NCI-H1694 treated with DMSO at 0.1 percent for 48 hours (cell line): ENCODE measurements around the gene SGO1.
"Not testable (repeated sequence)": the region's sequence is repeated elsewhere in the genome, so short reads cannot be mapped to it uniquely, and the experiment has no call there.

Source experiments
- DNase-seq: peaks from one replicate; lab custom pipeline; 2025; lab: John Stamatoyannopoulos, UW

The SGO1 gene

GRCh38 chr3:20185679-20186599 lies at the start of gene SGO1:
TSS of gene SGO1 (minus strand) at chr3:20186206. CDS start at chr3:20184027, 2,179 bp downstream.
- DNase-seq = peak; percentile 58

GRCh38 chr3:20235796-20236195 lies 49.8 kb upstream of the SGO1 start:
- no peak for DNase-seq

- no peak for DNase-seq
Observed at GRCh38 chr3:20232906-20233780, 47.1 kb upstream of the SGO1 start.

GRCh38 chr3:20230954-20231353 lies 44.9 kb upstream of the SGO1 start:
- no peak for DNase-seq

GRCh38 chr3:20225769-20226168 lies 39.8 kb upstream of the SGO1 start:
- DNase-seq = peak; percentile 10

GRCh38 chr3:20222274-20222673 lies 36.3 kb upstream of the SGO1 start:
- DNase-seq = no peak

GRCh38 chr3:20218215-20218614 lies 32.2 kb upstream of the SGO1 start:
- no peak for DNase-seq

GRCh38 chr3:20215636-20216035 lies 29.6 kb upstream of the SGO1 start:
- DNase-seq = no peak

GRCh38 chr3:20213491-20213890 lies 27.5 kb upstream of the SGO1 start:
- DNase-seq = not testable (repeated sequence)

- not testable (repeated sequence) for DNase-seq
Observed at GRCh38 chr3:20207945-20208344, 21.9 kb upstream of the SGO1 start.

- DNase-seq = not testable (repeated sequence)
Observed at GRCh38 chr3:20205898-20206297, 19.9 kb upstream of the SGO1 start.

GRCh38 chr3:20201143-20201542 lies 15.1 kb upstream of the SGO1 start:
- no peak for DNase-seq

GRCh38 chr3:20197775-20198174 lies 11.8 kb upstream of the SGO1 start:
- no peak for DNase-seq

- DNase-seq = no peak
Observed at GRCh38 chr3:20194793-20195460, 8.9 kb upstream of the SGO1 start.

GRCh38 chr3:20190991-20191390 lies 5.0 kb upstream of the SGO1 start:
- DNase-seq = no peak

GRCh38 chr3:20186600-20187004 lies 596 bp upstream of the SGO1 start:
- no peak for DNase-seq

GRCh38 chr3:20185331-20185678 lies 701 bp downstream of the SGO1 start:
- no peak for DNase-seq

GRCh38 chr3:20182206-20182605 lies 3.8 kb downstream of the SGO1 start:
- DNase-seq = no peak

GRCh38 chr3:20181276-20181675 lies 4.7 kb downstream of the SGO1 start:
- no peak for DNase-seq

GRCh38 chr3:20173844-20174410 lies 12.1 kb downstream of the SGO1 start:
- peak; percentile 62 for DNase-seq

GRCh38 chr3:20161714-20162113 lies 24.3 kb downstream of the SGO1 start:
- no peak for DNase-seq

- DNase-seq = no peak
Observed at GRCh38 chr3:20160230-20160629, 25.8 kb downstream of the SGO1 start.
